ENCODE measurements around the gene OLFML3. TPM values are rescaled to one million over a fixed set of nuclear protein-coding genes. Genes with fewer than 3 reads are reported as not detected.
A peak's percentile ranks its signal among the peaks of the same experiment; 100 is the strongest.
"Not testable (repeated sequence)": the region's sequence is repeated elsewhere in the genome, so short reads cannot be mapped to it uniquely, and the experiment has no call there.

Gene OLFML3
- polyA plus RNA-seq, 10 donors: 115 to 220 (median 167) TPM

DNA sequence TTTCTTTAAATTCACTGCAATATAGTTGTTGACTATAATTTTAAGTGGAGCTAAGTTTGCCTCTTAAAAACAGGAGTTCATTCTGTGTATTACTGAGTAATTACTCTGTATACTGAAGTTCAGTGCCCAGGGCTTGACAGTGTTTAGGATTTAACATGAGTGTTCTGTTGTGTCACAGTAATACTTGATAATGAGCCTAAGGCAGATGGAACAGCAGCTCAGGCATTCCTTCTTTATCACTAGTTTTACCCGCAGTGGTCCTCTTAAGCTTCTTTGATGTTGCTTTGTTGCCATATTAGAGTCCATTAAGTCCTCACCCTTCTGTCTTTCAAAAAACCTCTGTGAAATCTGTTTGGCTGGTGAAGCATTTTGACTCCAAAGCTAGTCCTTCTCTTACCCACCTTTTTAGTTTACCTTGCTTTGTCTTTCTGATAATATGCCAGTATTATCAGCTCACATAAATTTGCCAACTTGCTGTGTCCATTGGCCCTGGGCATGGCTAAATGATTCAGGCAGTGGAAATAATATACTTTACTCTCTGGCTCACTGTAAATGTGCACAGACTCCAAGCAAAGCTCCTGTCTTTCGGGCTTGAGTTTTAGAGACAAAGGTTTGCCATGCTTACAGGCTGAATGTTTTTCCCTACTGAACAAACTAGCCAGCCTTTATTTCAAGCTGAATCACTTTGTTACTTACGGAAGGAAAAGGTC is 32.4 kb upstream of the OLFML3 start:
- DNase-seq: no peak

- no peak for DNase-seq
Observed at GRCh38 chr1:113947388-113948107, 31.7 kb upstream of the OLFML3 start.

DNA sequence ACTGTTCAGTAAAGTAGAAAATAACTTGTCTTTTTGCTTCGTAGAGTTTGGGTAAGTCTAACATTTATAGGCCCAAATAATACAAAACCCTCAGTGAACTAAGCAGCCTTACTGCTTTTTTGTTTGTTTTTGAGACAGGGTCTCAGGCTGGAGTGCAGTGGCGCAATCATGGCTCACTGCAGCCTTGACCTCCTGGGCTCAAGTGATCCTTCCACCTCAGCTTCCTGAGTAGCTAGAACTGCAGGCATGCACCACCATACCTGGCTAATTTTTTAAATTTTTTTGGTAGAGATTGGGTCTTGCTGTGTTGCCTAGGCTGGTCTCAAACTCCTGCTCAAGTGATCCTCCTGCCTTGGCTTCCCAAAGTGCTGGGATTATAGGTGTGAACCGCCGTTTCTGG is 31.1 kb upstream of the OLFML3 start:
- not testable (repeated sequence) for DNase-seq

DNA sequence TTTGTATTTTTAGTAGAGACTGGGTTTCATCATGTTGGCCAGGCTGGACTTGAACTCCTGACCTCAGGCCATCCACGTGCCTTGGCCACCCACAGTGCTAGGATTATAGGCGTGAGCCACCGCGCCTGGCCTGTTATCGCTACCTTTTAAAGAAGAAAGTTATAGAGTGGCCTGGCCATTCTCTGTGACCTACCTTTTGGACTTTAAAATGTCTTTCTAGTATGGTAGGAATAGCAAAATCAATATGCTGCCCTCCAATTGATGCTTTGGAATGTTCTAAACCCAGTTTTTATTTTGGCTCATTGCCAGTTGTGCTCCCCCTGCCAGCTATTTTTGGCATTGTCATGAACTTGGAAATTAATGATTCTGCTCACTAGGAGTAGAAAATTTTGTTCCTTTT is 30.3 kb upstream of the OLFML3 start:
- DNase-seq: no peak

DNA sequence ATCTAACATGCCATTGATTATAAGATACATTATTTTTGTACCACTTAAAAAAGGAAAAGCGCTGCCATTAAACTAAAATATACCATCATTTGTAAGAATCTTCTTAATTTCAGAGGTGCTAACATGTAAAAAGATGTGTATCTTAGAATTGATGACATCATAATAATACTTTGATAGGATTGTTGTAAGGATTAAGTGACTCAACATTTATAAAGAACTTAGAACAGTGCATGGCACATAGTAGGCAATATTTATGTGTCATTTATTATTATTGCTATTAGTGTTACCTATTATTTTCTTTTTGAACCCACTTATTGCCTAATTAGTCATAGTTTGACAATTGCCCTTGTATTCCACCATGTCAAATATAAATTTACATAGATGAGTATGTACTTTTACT is 28.4 kb upstream of the OLFML3 start:
- DNase-seq: no peak

GRCh38 chr1:113951719-113952118 is 27.6 kb upstream of the OLFML3 start:
- no peak for DNase-seq

DNA sequence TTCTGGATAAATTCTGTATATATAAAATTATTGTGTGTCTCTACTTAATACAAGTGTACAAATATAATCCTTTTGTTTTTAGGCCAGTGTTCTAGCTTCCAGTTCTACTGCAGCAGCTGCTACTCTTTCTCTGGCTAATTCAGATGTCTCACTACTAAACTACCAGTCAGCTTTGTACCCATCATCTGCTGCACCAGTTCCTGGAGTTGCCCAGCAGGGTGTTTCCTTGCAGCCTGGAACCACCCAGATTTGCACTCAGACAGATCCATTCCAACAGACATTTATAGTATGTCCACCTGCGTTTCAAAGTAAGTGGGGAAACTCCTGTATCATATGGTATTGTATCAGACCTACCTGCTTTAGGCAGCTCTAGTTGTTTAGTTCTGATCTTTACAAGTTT is 21.3 kb upstream of the OLFML3 start:
- no peak for DNase-seq

- DNase-seq: no peak
Observed at GRCh38 chr1:113958691-113959090, 20.6 kb upstream of the OLFML3 start.

GRCh38 chr1:113963281-113963906 is 15.9 kb upstream of the OLFML3 start:
- DNase-seq: no peak

DNA sequence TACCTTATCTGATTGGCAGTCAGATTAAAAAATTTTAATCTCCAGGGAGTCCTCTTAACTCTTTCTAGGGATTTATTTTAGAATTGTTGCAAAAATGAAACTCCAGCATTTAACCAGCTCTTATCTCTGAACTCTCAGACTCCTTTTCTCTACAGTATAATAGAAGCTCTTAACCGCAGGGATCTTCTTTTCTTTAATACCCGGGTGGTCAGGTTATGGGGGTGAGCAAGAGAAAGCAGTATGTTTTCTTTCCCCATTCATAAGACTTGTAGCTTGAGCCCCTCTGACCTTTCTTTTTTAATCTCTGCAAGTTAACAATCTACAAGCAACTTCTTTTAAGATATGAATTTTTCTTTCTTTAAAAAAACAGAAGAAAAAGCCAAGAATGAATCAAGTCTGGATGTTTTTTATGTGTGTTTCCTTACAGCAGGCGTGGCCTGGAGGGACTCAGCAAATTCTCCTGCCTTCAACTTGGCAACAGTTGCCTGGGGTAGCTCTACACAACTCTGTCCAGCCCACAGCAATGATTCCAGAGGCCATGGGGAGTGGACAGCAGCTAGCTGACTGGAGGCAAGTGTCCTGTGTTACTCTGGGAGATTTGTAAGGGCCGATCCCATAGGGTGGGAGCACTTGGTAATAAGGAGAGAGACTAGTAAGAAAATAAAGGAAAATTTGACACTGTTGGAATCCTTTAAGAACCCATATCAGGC is 13.4 kb upstream of the OLFML3 start:
- DNase-seq: no peak

DNA sequence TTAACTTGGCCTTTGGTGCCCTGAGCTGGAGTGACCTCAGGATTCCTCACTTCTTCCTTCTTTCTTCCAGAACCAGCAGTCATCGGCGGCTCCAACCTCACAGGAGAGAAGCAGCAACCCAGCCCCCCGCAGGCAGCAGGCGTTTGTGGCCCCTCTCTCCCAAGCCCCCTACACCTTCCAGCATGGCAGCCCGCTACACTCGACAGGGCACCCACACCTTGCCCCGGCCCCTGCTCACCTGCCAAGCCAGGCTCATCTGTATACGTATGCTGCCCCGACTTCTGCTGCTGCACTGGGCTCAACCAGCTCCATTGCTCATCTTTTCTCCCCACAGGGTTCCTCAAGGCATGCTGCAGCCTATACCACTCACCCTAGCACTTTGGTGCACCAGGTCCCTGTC is 6.3 kb upstream of the OLFML3 start:
- no peak for DNase-seq

DNA sequence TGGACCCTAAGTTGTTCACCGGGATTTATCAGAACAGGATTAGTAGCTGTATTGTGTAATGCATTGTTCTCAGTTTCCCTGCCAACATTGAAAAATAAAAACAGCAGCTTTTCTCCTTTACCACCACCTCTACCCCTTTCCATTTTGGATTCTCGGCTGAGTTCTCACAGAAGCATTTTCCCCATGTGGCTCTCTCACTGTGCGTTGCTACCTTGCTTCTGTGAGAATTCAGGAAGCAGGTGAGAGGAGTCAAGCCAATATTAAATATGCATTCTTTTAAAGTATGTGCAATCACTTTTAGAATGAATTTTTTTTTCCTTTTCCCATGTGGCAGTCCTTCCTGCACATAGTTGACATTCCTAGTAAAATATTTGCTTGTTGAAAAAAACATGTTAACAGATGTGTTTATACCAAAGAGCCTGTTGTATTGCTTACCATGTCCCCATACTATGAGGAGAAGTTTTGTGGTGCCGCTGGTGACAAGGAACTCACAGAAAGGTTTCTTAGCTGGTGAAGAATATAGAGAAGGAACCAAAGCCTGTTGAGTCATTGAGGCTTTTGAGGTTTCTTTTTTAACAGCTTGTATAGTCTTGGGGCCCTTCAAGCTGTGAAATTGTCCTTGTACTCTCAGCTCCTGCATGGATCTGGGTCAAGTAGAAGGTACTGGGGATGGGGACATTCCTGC is 3.9 kb upstream of the OLFML3 start:
- no peak for DNase-seq

GRCh38 chr1:113976609-113977278 is 2.5 kb upstream of the OLFML3 start:
- DNase-seq: peak in 2 of 3 donors; percentile 35 to 62

- DNase-seq: no peak
Observed at GRCh38 chr1:113977906-113978305, 1.4 kb upstream of the OLFML3 start.

DNA sequence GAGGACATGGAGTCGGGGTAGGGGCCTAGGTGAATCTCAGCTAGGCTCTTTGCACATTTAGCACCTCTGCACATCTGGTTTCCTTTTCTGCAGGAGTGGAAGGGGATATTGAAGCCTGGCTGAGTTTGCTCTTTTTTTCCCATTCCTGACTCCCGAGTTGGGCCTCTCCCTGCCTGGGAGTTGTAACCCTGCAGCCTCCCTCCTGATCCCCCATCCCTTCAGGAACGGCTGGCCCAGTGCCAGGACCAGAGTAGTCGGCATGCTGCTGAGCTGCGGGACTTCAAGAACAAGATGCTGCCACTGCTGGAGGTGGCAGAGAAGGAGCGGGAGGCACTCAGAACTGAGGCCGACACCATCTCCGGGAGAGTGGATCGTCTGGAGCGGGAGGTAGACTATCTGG is 836 bp downstream of the OLFML3 start:
- peak; percentile 76 to 91 (median 77) for DNase-seq

- DNase-seq: peak; percentile 83 to 95 (median 87)
Observed at GRCh38 chr1:113981962-113982931, 3.0 kb downstream of the OLFML3 start.

GRCh38 chr1:113982949-113983348 is 3.7 kb downstream of the OLFML3 start:
- DNase-seq: no peak

DNA sequence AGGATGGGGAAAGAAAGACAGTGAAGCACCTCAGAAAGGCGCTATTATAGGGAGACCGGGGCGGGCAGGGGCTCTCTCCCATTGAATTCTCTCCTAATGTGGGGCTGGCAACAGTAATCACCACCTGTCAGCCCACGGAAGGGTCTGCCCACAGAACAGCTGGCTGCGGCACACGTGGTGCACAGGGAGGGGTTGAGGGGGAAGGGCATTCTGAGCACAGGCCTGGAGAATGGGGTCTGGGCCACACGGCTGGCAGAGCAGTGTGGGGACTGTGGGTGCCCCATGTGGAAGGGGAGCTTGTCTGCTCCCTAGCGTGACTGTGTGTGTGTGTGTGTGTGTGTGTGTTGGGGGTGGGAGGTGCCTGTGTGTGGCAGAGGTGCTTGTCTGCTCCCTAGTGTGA is 4.1 kb downstream of the OLFML3 start:
- DNase-seq: peak in 2 of 3 donors; percentile 51 to 69

- peak in 1 of 3 donors; percentile 21 for DNase-seq
Observed at GRCh38 chr1:113983826-113984225, 4.6 kb downstream of the OLFML3 start.

DNA sequence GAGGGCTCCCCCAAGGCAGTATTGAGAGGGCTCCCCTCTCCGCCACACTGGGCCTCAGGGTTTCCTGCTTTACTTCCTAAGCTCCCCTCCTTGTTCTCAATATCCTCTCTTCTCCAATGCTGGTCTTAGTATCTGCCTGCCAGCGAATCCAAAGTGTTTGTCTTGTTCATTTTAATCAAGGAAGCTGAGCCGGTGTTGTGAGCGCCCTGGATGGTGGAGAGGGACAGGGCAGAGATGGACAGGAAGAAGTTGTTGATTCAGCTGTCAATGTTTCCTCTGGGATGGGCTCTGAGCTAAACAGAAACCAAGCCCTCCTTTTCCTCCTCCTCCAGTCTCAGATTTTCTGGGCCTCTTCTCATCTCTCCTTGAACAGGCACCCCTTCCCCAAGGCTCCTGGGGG is 5.4 kb downstream of the OLFML3 start:
- DNase-seq: peak in 1 of 3 donors; percentile 39

All from muscle of back (tissue), 11 donors.